OCI-LY1 (cell line): ENCODE data around the gene NKPD1.

Source experiments
- H2AFZ ChIP-seq: fragments of 200-600 bp; sonication (generic), shearing (Covaris generic); 2 replicates; pipeline ENCODE4 v1.6.0; 2014; ENCODE audit warnings: antibody characterized with exemption, mild to moderate bottlenecking, low read length
- H3F3A ChIP-seq: fragments of 200-600 bp; sonication (generic), shearing (Covaris generic); 2 replicates; pipeline ENCODE4 v1.6.0; 2014; ENCODE audit warnings: mild to moderate bottlenecking, antibody characterized with exemption, low read length, moderate library complexity; ENCODE audit not compliant: insufficient read depth
- H3K27ac ChIP-seq: fragments of 200-600 bp; sonication (generic); 2 replicates; pipeline ENCODE4 v1.5.1; 2014; ENCODE audit warnings: low read length, mixed run types, mild to moderate bottlenecking, low read depth; ENCODE audit not compliant: poor library complexity, severe bottlenecking
- H3K27me3 ChIP-seq: fragments of 200-600 bp; sonication (generic); 2 replicates; pipeline ENCODE4 v1.6.0; 2014; ENCODE audit warnings: antibody characterized with exemption, mild to moderate bottlenecking, low read length, moderate library complexity; ENCODE audit not compliant: insufficient read depth
- H3K36me3 ChIP-seq: fragments of 200-600 bp; sonication (generic); 2 replicates; pipeline ENCODE4 v1.6.1; 2014; ENCODE audit warnings: mild to moderate bottlenecking, antibody characterized with exemption, low read length, moderate library complexity, mixed read lengths; ENCODE audit not compliant: insufficient read depth
- H3K4me1 ChIP-seq: fragments of 200-600 bp; sonication (generic); 2 replicates; pipeline ENCODE4 v1.5.1; 2014; ENCODE audit warnings: mild to moderate bottlenecking, low read length, moderate library complexity; ENCODE audit not compliant: insufficient read depth, severe bottlenecking
- H3K4me2 ChIP-seq: fragments of 200-600 bp; sonication (generic), shearing (Covaris generic); 2 replicates; pipeline ENCODE4 v1.6.1; 2014; ENCODE audit warnings: low read length
- H3K4me3 ChIP-seq: fragments of 200-600 bp; sonication (generic); 2 replicates; pipeline ENCODE4 v1.5.1; 2014; ENCODE audit warnings: low read length, low read depth, mild to moderate bottlenecking, mixed read lengths; ENCODE audit not compliant: poor library complexity, severe bottlenecking
- H3K79me2 ChIP-seq: fragments of 200-600 bp; shearing (Covaris generic); 2 replicates; pipeline ENCODE4 v1.6.1; 2016; ENCODE audit warnings: mixed run types, low read length, mixed read lengths; ENCODE audit not compliant: insufficient read depth
- H3K9ac ChIP-seq: fragments of 200-600 bp; sonication (generic), shearing (Covaris generic); 2 replicates; pipeline ENCODE4 v1.6.1; 2014; ENCODE audit warnings: mild to moderate bottlenecking, low read length, mixed read lengths
- H3K9me2 ChIP-seq: fragments of 200-600 bp; sonication (generic), shearing (Covaris generic); 2 replicates; pipeline ENCODE4 v1.6.1; 2014; ENCODE audit warnings: low read depth, mild to moderate bottlenecking, low read length, mixed read lengths
- H3K9me3 ChIP-seq: fragments of 200-600 bp; shearing (Covaris generic); 2 replicates; pipeline ENCODE4 v1.6.1; 2014; ENCODE audit warnings: low read length, mixed read lengths
- H4K20me1 ChIP-seq: fragments of 200-600 bp; sonication (generic), shearing (Covaris generic); 2 replicates; pipeline ENCODE4 v1.6.0; 2016; ENCODE audit warnings: mild to moderate bottlenecking, low read length; ENCODE audit not compliant: insufficient read depth
- EZH2 ChIP-seq: fragments of 200-600 bp; sonication (generic), shearing (Covaris generic); IDR thresholded peaks from 2 replicates; pipeline ENCODE4 v1.8.0; 2017; ENCODE audit warnings: borderline replicate concordance, mixed run types, mild to moderate bottlenecking, antibody characterized with exemption, low read length, moderate library complexity, mixed read lengths
- TF ChIP-seq, protein P1 (sequence below): fragments of 200-600 bp; sonication (generic), shearing (Covaris generic); IDR thresholded peaks from 2 replicates; pipeline ENCODE4 v1.5.1; 2017; ENCODE audit warnings: mild to moderate bottlenecking, antibody characterized with exemption, low read length, moderate library complexity, mixed read lengths

The NKPD1 gene

DNA sequence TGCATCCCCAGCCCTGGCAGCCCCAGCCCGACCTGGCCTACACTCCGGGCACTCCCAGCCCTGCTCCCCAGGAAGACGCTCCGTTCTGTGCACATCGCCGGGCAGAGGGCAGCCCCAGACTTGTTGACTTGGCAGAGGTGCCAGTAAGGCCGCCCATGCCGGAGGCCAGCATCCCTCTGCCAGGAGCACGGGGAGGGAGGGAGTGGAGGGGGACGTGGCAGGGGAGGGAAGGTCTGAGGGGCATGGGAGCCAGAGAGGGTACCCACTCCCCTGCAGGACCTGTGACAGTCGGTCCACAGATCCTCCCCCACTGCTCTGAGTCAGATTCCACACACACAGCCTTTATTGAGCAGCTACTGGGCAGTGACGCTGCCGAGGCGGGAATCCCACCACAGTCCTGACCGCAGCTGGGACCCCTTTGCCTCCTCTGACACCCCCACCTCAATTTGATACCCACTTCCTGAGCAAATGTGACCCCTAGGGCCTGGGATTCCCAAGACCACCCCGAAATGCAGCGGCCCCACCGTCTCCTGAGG lies 1.9 kb upstream of the NKPD1 start:
- Histone ChIP-seq H3K9ac (no peak overlapping the region), H4K20me1 (no peaks in the 10 kb centered on the region), H3K27ac (no peak overlapping the region), H3K4me1 (no peaks in the 10 kb centered on the region), H2AFZ (no peak overlapping the region), H3K9me2 (no peaks in the 10 kb centered on the region), H3K36me3 (no peaks in the 10 kb centered on the region), H3K4me2 (no peak overlapping the region), H3K4me3 (no peak overlapping the region), H3F3A (no peaks in the 10 kb centered on the region), H3K9me3 (no peaks in the 10 kb centered on the region), H3K79me2 (no peaks in the 10 kb centered on the region), H3K27me3 (peaks cover 27% of the 10 kb centered on the region)
- TF ChIP-seq, protein P1, sequence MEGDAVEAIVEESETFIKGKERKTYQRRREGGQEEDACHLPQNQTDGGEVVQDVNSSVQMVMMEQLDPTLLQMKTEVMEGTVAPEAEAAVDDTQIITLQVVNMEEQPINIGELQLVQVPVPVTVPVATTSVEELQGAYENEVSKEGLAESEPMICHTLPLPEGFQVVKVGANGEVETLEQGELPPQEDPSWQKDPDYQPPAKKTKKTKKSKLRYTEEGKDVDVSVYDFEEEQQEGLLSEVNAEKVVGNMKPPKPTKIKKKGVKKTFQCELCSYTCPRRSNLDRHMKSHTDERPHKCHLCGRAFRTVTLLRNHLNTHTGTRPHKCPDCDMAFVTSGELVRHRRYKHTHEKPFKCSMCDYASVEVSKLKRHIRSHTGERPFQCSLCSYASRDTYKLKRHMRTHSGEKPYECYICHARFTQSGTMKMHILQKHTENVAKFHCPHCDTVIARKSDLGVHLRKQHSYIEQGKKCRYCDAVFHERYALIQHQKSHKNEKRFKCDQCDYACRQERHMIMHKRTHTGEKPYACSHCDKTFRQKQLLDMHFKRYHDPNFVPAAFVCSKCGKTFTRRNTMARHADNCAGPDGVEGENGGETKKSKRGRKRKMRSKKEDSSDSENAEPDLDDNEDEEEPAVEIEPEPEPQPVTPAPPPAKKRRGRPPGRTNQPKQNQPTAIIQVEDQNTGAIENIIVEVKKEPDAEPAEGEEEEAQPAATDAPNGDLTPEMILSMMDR: no peak
- TF ChIP-seq EZH2: no peak

DNA sequence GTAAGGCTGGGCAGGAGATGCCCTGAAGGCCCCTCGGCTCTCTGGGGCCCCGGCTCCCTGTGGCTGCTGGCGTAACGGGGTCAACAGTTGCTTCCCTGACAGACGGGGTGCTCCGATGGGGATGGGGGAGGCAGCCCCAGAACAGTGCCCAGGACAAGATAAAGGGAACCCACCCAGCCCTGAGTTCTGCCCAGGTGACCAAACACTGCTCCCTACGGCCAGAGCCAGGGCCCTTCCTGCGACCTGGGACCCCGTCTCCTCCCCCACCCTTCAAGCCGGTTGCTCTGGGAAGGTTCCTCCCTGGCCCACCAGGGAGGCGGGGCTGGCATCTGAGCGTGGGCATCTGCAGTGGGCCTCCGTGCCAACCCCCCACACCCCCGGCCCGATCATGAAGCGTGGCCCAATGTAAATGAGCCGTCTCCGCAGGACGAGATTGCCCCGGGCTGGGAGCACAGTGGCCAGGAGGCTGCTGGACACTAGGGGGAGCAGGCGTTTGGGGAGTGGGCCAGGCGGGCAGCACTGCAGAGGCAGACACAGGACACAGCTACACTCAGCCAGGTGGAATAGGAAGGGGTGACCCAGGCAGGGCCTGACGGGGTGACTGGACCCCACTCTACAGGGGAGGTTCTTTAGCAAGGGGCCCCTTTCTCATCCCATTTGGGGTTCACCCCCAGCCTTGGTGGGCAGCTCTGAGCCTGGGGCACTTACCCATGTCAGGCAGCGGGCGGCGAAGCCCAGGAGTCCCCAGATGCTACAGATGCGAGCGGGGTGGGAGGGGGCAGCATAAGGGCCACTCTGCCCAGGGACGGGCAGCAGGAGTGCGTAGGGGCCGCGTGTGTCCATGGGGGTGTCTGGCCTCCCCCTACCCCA lies 1.2 kb upstream of the NKPD1 start:
- TF ChIP-seq, protein P1: peak; percentile 18; the same call in 1 of the 2 replicates
- TF ChIP-seq EZH2: no peak
- no peak overlapping the region for H2AFZ ChIP-seq
- H3K4me1 ChIP-seq: no peaks in the 10 kb centered on the region
- H3K27ac ChIP-seq: no peak overlapping the region
- no peaks in the 10 kb centered on the region for H3F3A ChIP-seq
- no peak overlapping the region for H3K4me3 ChIP-seq
- no peaks in the 10 kb centered on the region for H3K36me3 ChIP-seq
- H3K9me3 ChIP-seq: no peaks in the 10 kb centered on the region
- peaks cover 27% of the 10 kb centered on the region for H3K27me3 ChIP-seq
- H4K20me1 ChIP-seq: no peaks in the 10 kb centered on the region
- H3K9me2 ChIP-seq: no peaks in the 10 kb centered on the region
- no peak overlapping the region for H3K9ac ChIP-seq
- H3K4me2 ChIP-seq: no peak overlapping the region
- no peaks in the 10 kb centered on the region for H3K79me2 ChIP-seq

- Histone ChIP-seq H3K27me3 (peaks cover 27% of the 10 kb centered on the region), H3K27ac (no peak overlapping the region), H3K4me3 (no peak overlapping the region), H3K9ac (no peak overlapping the region), H4K20me1 (no peaks in the 10 kb centered on the region), H3K4me2 (no peak overlapping the region), H3K79me2 (no peaks in the 10 kb centered on the region), H3F3A (no peaks in the 10 kb centered on the region), H3K36me3 (no peaks in the 10 kb centered on the region), H3K9me3 (no peaks in the 10 kb centered on the region), H3K4me1 (no peaks in the 10 kb centered on the region), H2AFZ (no peak overlapping the region), H3K9me2 (no peaks in the 10 kb centered on the region)
- TF ChIP-seq, protein P1: no peak
- no peak for TF ChIP-seq EZH2
Measured at GRCh38 chr19:45159971-45160324, 834 bp downstream of the NKPD1 start.
